ENCODE results near the gene SLC2A9. TPM values are rescaled to one million over a fixed set of nuclear protein-coding genes. Genes with fewer than 3 reads are reported as not detected.

The SLC2A9 gene
- total RNA-seq, 1 donor from 2014 or later: 1.2 TPM

GRCh38 chr4:9989918-9990635 is 31.2 kb downstream of the SLC2A9 start:
- Mint-ChIP-seq H3K27me3 (no peaks in the 10 kb centered on the region), H3K36me3 (ENCODE audit: low read depth) (no peaks in the 10 kb centered on the region), H3K9me3 (no peaks in the 10 kb centered on the region), H3K4me1 (no peaks in the 10 kb centered on the region), H3K27ac (no peak overlapping the region), H3K4me3 (no peak overlapping the region)
- ChIA-PET CTCF (interaction anchor here (0.7 kb wide), 1 partner anchor 18 kb away, joined by 3 read pairs; no protein-coding TSS in a partner anchor), POLR2A (no interaction called here)
- no peak for DNase-seq
- intact Hi-C loops (cut with micrococcal nuclease): no loop called here
- TF ChIP-seq CTCF (IDR thresholded peaks at IDR 0.05): no peak
- no peak for ATAC-seq (ENCODE audit: low read depth)

- H3K9me3 Mint-ChIP-seq: no peaks in the 10 kb centered on the region
- DNase-seq: no peak
- no peak for TF ChIP-seq CTCF (IDR thresholded peaks at IDR 0.05)
- no peak overlapping the region for H3K4me3 Mint-ChIP-seq
- ChIA-PET CTCF (no interaction called here), POLR2A (no interaction called here)
- intact Hi-C loops (cut with micrococcal nuclease): no loop called here
- ATAC-seq (ENCODE audit: low read depth): no peak
- H3K36me3 Mint-ChIP-seq (ENCODE audit: low read depth): no peaks in the 10 kb centered on the region
- no peaks in the 10 kb centered on the region for H3K27me3 Mint-ChIP-seq
- H3K4me1 Mint-ChIP-seq: no peaks in the 10 kb centered on the region
- no peak overlapping the region for H3K27ac Mint-ChIP-seq
Observed at GRCh38 chr4:9988933-9989332, 32.4 kb downstream of the SLC2A9 start.

- Mint-ChIP-seq H3K36me3 (ENCODE audit: low read depth) (no peaks in the 10 kb centered on the region), H3K9me3 (no peaks in the 10 kb centered on the region), H3K4me1 (no peaks in the 10 kb centered on the region), H3K27ac (no peak overlapping the region), H3K4me3 (no peak overlapping the region), H3K27me3 (no peaks in the 10 kb centered on the region)
- ATAC-seq (ENCODE audit: low read depth) (no peak), DNase-seq (no peak)
- POLR2A ChIA-PET: no interaction called here
- intact Hi-C loops (cut with micrococcal nuclease): no loop called here
- no peak for TF ChIP-seq CTCF (IDR thresholded peaks at IDR 0.05)
- CTCF ChIA-PET: no interaction called here
Observed at GRCh38 chr4:9988363-9988749, 32.9 kb downstream of the SLC2A9 start.

GRCh38 chr4:9987749-9988362 is 33.4 kb downstream of the SLC2A9 start:
- no peak overlapping the region for H3K4me3 Mint-ChIP-seq
- TF ChIP-seq CTCF (IDR thresholded peaks at IDR 0.05): no peak
- H3K9me3 Mint-ChIP-seq: no peaks in the 10 kb centered on the region
- no peaks in the 10 kb centered on the region for H3K27me3 Mint-ChIP-seq
- ChIA-PET POLR2A (no interaction called here), CTCF (no interaction called here)
- intact Hi-C loops (cut with micrococcal nuclease): no loop called here
- H3K27ac Mint-ChIP-seq: no peak overlapping the region
- DNase-seq (no peak), ATAC-seq (ENCODE audit: low read depth) (no peak)
- no peaks in the 10 kb centered on the region for H3K4me1 Mint-ChIP-seq
- H3K36me3 Mint-ChIP-seq (ENCODE audit: low read depth): no peaks in the 10 kb centered on the region

- Mint-ChIP-seq H3K4me3 (no peak overlapping the region), H3K9me3 (peaks cover 4% of the 10 kb centered on the region), H3K27ac (no peak overlapping the region), H3K36me3 (ENCODE audit: low read depth) (no peaks in the 10 kb centered on the region), H3K27me3 (no peaks in the 10 kb centered on the region), H3K4me1 (no peaks in the 10 kb centered on the region)
- no peak for ATAC-seq (ENCODE audit: low read depth)
- ChIA-PET CTCF (no interaction called here), POLR2A (no interaction called here)
- no peak for DNase-seq
- intact Hi-C loops (cut with micrococcal nuclease): no loop called here
- TF ChIP-seq CTCF (IDR thresholded peaks at IDR 0.05): no peak
Observed at GRCh38 chr4:9984621-9985020, 36.7 kb downstream of the SLC2A9 start.
